HG02840 (cell line): ENCODE measurements around the gene KNL1.
A peak's percentile ranks its signal among the peaks of the same experiment; 100 is the strongest.
"Not testable (repeated sequence)": the region's sequence is repeated elsewhere in the genome, so short reads cannot be mapped to it uniquely, and the experiment has no call there.

ENCODE experiments used
- ATAC-seq: cut with Tn5 transposase; IDR thresholded peaks from one replicate; pipeline ENCODE4 v1.9.1; 2021; ENCODE audit warnings: mild to moderate bottlenecking, moderate library complexity, moderate number of reproducible peaks; ENCODE audit not compliant: unreplicated experiment, low FRiP score

The KNL1 gene

GRCh38 chr15:40647523-40647922 is 53.5 kb downstream of the KNL1 start:
- no peak for ATAC-seq

- ATAC-seq, result no peak
Observed at GRCh38 chr15:40650479-40650878, 56.4 kb downstream of the KNL1 start.

DNA sequence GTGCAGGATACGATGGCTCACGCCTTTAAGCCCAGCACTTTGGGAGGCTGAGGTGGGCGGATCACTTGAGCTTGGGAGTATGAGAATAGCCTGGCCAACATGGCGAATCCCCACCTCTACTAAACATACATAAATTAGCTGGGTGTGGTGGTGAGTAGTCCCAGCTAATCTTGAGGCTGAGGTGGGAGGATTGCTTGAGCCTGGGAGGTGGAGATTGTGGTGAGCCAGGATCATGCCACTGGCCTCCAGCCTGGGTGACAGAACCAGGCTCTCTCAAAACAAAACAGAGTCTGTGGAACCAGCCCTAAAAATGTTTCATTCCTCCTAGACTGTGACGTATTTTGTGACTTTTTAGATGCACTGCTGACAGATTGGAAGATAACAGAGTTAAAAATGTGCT is 66.6 kb downstream of the KNL1 start:
- ATAC-seq, result no peak

GRCh38 chr15:40664909-40665308 is 70.9 kb downstream of the KNL1 start:
- no peak for ATAC-seq

GRCh38 chr15:40676290-40676689 is 82.2 kb downstream of the KNL1 start:
- ATAC-seq, result not testable (repeated sequence)

- not testable (repeated sequence) for ATAC-seq
Observed at GRCh38 chr15:40676906-40677305, 82.9 kb downstream of the KNL1 start.

GRCh38 chr15:40680151-40680550 is 86.1 kb downstream of the KNL1 start:
- no peak for ATAC-seq

DNA sequence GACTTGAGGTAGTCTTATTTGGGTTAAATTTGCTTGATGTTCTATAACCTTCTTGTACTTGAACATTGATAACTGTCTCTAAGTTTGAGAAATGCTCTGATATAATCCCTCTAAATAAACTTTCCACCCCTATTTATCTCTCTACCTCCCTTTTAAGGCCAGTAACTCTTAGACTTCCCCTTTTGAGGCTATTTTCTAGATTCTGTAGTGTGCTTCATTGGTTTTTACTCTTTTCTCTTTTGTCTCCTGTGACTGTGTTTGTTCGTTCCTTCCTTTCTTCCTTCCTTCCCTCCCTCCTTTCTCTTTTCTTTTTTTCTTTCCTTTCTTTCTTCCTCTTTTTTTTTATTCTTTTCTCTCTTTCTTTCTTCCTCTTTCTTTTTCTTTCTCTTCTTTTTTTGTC is 86.9 kb downstream of the KNL1 start:
- not testable (repeated sequence) for ATAC-seq

DNA sequence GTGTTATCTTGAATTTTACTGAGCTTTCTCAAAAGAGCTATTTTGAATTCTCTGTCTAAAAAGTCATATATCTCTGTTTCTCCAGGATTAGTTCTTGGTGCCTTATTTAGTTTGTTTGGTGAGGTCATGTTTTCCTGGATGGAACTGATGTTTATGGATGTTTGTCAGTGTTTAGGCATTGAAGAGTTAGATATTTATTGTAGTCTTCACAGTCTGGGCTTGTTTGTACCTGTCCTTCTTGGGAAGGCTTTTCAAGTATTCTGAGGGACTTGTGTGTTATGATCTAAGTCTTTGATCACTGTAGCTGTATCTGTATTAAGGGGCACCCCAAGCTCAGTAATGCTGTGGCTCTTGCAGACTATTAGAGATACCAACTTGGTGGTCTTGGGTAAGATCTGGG is 90.3 kb downstream of the KNL1 start:
- no peak for ATAC-seq

DNA sequence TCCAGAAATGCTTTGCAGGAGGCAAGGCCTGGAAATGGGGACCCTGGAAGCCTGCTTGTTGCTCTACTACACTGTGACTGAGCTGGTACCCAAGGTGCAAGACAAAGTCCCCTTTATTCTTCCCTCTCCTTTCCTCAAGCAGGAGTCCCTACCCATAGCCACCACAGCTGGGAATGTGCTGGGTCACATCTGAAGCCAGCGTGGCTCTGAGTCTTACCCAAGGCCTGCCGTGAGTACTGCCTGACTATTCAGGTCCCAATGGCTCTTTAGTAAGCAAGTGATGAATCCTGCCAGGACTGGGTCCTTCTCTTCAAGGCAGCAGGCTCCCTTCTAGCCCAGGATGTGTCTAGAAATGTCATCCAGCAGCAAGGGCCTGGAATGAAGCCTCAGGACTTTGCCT is 91.3 kb downstream of the KNL1 start:
- no peak for ATAC-seq

DNA sequence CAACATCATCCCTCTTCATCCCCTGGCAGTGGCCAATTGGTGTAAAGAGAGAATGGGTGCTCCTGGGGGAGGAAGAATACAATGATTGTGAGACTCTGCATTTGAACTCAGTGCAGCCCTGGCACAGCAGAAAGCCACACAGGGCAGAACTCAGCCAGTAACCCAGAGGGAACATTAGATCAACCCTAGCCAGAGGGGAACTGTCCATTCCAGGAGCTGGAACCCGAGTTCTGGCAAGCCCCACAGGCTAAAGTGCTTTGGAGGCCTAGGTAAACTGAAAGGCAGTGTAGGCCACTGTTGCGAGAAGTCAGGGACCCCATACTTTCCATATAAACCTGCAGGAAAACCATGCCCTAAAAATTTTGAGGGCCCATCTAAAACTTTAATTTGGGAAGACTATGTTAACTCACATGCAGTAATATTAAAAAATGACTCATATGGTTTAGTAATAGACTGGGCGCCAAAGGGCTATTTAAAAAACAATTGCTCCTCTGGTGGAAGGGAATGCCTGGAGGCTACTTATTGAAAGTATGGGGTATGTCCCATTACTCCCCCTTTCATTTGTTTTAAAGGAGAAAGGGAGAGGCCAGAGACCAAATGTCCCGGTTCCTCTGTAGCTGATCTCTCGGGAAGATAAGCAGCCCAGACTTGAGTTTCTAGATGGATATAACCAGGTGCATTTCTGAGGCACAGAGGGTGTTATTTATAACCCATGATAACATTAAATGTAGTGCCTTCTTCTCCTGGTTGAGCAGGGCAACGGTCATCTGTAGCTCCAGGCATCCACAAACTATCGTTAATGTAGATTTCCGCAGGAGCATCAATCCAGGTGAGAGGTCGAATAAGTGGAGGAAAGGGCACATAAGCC is 95.1 kb downstream of the KNL1 start:
- no peak for ATAC-seq

GRCh38 chr15:40691737-40692136 is 97.7 kb downstream of the KNL1 start:
- no peak for ATAC-seq

DNA sequence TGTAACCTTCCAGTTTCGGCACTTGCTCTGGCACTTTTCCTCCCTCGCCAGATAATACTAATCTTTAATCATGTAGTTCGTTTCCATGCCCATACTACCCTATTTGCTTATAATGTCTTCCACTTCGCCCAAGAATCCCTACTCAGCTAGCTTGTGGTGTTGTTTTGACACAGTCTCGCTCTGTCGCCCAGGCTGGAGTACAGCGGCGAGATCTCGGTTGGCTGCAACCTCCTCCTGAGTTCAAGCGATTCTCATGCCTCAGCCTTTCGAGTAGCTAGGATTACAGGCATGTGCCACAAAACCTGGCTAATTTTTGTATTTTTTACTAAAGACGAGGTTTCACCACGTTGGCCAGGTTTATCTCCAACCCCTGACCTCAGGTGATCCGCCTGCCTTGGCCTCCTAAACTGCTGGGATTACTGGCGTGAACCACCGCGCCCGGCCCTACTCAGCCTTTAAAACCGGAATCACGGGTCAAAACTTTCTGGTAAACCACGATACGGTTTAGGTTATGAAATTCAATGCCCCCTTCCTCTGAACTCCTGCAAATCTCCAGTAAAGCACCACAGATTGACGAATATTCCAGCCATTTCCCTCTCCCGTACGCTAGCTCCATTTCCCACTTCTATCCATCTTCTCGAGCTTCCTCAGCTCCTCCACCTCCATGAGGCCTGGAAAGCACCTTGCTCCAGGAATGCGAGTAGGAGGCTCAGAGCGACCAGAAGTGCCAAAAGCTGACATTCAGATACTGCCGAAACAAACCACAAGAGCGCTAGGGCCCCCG is 100.0 kb downstream of the KNL1 start:
- no peak for ATAC-seq

DNA sequence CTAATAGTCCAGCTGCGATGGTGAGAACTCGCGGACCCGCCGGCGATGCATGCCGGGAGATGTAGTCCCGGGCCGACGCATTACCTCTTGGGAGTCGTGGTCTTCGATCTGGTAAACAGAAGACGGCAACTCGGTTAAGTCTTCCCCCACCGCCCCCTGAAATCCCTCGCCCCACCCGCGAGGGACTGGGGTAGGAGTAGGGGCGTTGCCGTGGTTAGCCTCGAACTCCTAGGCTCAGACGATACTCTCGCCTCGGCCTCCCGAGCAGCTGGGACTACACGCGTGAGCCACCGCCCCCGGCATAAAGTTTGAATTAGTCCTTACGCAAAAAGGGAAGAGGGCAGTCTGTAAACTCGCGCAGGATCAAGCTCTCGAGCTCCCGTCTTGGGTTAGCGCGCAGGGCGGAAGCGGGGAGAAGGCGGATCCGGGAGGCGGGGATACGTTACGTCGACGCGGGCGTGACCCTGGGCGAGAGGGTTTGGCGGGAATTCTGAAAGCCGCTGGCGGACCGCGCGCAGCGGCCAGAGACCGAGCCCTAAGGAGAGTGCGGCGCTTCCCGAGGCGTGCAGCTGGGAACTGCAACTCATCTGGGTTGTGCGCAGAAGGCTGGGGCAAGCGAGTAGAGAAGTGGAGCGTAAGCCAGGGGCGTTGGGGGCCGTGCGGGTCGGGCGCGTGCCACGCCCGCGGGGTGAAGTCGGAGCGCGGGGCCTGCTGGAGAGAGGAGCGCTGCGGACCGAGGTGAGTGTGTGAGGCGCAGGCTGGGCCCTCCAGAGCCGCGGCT is 100.8 kb downstream of the KNL1 start, which contains the start of gene RAD51:
Gene RAD51, plus strand, starts transcription at position 487 of the 781 bp plus-strand sequence. CDS start 3,585 bp downstream, outside the sequence.
- ATAC-seq, result peak; percentile 84

- ATAC-seq, result peak; percentile 34
Observed at GRCh38 chr15:40695469-40695890, 101.4 kb downstream of the KNL1 start.

GRCh38 chr15:40696228-40696627 is 102.2 kb downstream of the KNL1 start:
- no peak for ATAC-seq

GRCh38 chr15:40697916-40698315 is 103.9 kb downstream of the KNL1 start:
- ATAC-seq, result no peak

DNA sequence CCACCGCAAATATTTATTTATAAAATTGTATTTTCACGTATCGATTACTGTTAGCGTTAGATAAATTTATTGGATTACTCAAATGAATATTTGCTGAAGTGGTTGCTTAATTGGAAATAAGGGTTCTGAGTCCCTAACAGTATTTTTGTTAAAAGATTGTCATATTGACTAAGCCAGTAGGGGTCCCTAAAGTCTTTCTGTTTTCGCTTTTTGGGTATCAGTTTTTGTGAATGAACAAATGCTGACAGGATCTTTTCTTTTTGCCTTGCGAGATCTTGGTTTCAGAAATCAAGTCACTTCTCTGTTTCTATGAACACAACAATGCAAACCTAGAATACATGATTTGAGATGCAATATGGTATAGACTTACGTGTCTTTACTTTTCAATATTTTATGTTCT is 108.0 kb downstream of the KNL1 start:
- ATAC-seq, result no peak

DNA sequence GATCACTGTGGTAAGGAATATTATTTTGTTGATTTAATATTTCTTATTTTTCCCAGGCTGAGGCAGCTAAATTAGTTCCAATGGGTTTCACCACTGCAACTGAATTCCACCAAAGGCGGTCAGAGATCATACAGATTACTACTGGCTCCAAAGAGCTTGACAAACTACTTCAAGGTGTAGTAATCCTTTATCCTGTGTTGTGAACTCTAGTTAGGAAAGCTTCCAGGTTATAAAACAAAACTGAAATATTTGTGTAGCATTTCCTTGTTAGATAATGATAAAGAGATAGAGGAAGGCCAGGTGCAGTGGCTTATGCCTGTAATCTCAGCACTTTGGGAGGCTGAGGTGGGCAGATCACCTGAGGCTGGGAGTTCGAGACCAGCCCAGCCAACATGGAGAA is 112.1 kb downstream of the KNL1 start:
- ATAC-seq, result no peak
